IPS-20b (cell line): ENCODE data around the gene SIM2.

Source experiments
- H3K27ac ChIP-seq: one replicate; pipeline ENCODE4 v1.5.1; 2013; ENCODE audit warnings: low read length
- H3K27me3 ChIP-seq: 2 replicates; pipeline ENCODE4 v1.6.1; 2013; ENCODE audit warnings: mild to moderate bottlenecking, low read length, inconsistent platforms; ENCODE audit not compliant: insufficient read depth
- H3K36me3 ChIP-seq: 2 replicates; pipeline ENCODE4 v1.6.1; 2013; ENCODE audit warnings: low read depth, mild to moderate bottlenecking, inconsistent platforms, low read length, moderate library complexity; ENCODE audit not compliant: insufficient read depth
- H3K4me1 ChIP-seq: 2 replicates; pipeline ENCODE4 v1.6.1; 2013; ENCODE audit warnings: mild to moderate bottlenecking, control low read depth, inconsistent platforms, low read length, moderate library complexity; ENCODE audit not compliant: insufficient read depth
- H3K4me3 ChIP-seq: 2 replicates; pipeline ENCODE4 v1.5.1; 2013; ENCODE audit warnings: mild to moderate bottlenecking, low read length, inconsistent platforms
- H3K9ac ChIP-seq: 2 replicates; pipeline ENCODE4 v1.6.1; 2013; ENCODE audit warnings: low read depth, mild to moderate bottlenecking, inconsistent platforms, low read length, moderate library complexity
- H3K9me3 ChIP-seq: 2 replicates; pipeline ENCODE4 v1.6.1; 2013; ENCODE audit warnings: mild to moderate bottlenecking, low read depth, low read length, inconsistent platforms; ENCODE audit not compliant: insufficient read depth

SIM2 gene

DNA sequence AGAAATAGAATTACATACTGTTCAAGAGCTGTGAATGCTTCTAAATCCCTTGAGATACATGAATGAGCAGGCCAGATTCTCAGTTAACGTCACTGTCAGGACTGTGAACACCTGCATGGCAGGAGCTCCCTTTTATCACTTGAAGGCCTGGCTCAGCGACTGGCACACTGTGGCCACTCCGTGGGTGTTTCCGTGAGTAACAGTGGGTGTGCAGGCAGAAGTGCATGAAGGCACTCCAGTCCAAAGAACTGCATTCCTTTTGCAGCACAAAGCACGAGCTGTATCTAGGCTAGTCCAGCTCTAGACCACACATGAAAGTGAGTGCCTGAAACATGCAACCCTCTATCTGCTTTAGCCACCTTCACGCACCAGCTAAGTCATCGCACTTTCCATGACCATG lies 9.6 kb upstream of the SIM2 start:
- Histone ChIP-seq H3K9me3 (peaks cover 5% of the 10 kb centered on the region; the same call in 1 of the 2 replicates), H3K27ac (no peak overlapping the region), H3K9ac (no peak overlapping the region), H3K36me3 (no peaks in the 10 kb centered on the region), H3K4me1 (peaks cover 8% of the 10 kb centered on the region; the same call in 1 of the 2 replicates), H3K4me3 (no peak overlapping the region), H3K27me3 (peaks cover 94% of the 10 kb centered on the region)

DNA sequence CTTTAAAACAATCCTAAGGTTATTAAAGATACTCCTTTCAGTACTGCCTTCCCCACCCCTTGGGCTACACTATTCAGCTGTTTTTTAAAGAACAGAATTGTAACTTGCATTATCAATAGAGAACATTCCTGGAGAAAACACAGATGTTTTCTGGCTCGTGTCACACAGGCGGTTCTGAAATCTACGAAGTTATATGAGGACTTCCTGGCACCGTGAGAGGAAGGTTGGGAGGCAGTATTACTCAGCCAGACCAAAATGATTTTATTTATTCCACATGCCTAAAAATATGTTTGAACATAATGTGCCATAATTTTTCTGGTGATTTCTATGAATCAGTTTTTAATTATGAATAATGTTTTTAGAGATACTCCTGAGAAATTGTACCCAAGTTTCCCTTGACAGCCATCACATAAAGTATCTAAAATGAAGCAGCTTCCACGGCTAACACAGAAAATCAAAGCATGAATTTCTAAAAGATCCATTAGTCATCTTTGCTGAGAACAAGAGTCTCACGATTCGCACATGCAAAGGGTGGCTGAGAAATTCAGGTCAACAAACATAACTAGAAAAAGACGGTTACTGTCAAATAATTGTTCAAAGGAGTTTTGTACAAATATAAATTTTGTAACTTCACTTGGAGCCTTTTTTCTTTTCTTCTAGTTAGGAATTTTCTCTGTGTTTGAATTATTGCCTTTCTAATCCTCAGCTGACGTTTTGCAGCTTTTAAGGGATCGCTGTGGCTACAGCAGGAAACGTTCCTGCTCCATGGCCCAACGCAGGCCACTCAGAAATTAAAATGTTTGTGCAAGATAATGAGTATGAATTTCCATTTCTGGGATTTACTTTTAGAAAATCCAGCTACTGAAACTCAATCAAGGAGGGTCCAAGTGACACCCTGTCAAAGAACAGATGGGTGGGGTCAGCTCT lies 8.0 kb upstream of the SIM2 start:
- Histone ChIP-seq H3K4me1 (peaks cover 8% of the 10 kb centered on the region; the same call in 1 of the 2 replicates), H3K27me3 (peaks cover 94% of the 10 kb centered on the region), H3K9ac (no peak overlapping the region), H3K9me3 (peaks cover 6% of the 10 kb centered on the region; the same call in 1 of the 2 replicates), H3K4me3 (no peak overlapping the region), H3K36me3 (no peaks in the 10 kb centered on the region), H3K27ac (no peak overlapping the region)

DNA sequence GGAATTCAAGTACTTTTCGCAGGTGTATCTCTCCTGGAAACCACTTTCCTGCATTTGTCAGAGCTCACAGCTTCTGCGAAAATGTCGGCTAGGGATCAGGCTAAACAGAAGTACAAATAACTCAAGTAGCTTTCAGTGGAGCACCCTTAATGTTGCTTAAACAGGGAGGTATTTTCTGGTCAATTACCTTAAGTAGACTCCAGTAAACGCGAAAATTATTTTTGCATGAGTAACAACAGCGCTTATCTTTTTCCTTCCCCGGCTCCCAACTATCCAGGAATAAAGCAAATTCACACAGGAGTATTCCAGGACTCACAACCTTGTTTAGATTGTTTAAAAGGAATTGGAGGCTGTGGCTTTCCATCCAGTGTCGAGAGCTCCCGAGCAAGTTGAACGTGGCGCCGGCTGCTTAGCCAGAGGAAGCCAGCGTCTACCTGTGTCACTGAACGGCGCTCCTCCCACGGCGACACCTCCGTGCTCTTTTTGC lies 7.3 kb upstream of the SIM2 start:
- Histone ChIP-seq H3K27me3 (peaks cover 95% of the 10 kb centered on the region), H3K4me3 (no peak overlapping the region)

DNA sequence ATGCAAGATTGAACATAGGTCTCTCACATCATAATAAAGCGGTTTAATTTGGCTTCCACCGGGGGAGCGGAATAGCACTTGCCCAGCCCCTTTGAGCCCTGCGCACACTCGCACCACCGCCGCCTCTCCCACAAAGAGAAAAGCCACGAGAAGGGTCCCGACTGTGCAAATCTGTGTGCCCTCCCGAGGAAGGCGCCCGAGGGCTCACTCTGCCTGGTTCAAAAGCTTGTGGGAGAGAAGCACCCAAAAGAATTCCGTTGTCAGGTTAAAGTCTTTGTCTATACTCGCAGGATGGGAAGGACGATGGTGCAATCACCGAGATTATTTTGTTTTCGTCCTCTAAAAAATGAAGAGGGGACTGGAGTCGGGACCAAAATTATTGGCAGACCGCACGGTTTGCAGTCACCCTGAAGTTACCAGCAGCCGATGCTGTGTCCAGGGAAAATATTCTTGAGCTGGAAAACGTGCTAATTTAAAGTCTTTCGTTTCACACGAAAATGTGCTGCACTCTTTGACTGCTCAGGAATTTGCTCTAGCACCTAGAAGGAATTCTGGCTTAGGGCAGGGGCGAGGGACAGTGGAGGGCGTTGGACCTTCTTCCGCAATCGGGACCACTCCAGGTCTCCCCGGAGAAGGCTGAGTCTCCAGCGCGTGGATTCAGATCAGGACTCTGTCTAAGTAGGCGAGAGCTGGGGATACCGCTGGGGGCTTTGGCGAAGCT lies 6.6 kb upstream of the SIM2 start:
- Histone ChIP-seq H3K4me3 (no peak overlapping the region), H3K9me3 (peaks cover 6% of the 10 kb centered on the region; the same call in 1 of the 2 replicates), H3K36me3 (no peaks in the 10 kb centered on the region), H3K4me1 (peaks cover 8% of the 10 kb centered on the region; the same call in 1 of the 2 replicates), H3K27me3 (peaks cover 99% of the 10 kb centered on the region), H3K27ac (no peak overlapping the region), H3K9ac (no peak overlapping the region)

More for the DNA sequence above, 7.3 kb upstream of the SIM2 start:
- Histone ChIP-seq H3K36me3 (no peaks in the 10 kb centered on the region), H3K27ac (no peak overlapping the region), H3K9ac (no peak overlapping the region), H3K4me1 (peaks cover 8% of the 10 kb centered on the region; the same call in 1 of the 2 replicates), H3K9me3 (peaks cover 6% of the 10 kb centered on the region; the same call in 1 of the 2 replicates)

- peaks cover 6% of the 10 kb centered on the region; the same call in 1 of the 2 replicates for H3K9me3 ChIP-seq
- peaks cover 8% of the 10 kb centered on the region; the same call in 1 of the 2 replicates for H3K4me1 ChIP-seq
- H3K27ac ChIP-seq, result no peak overlapping the region
- no peaks in the 10 kb centered on the region for H3K36me3 ChIP-seq
- no peak overlapping the region for H3K9ac ChIP-seq
- peaks cover 99% of the 10 kb centered on the region for H3K27me3 ChIP-seq
- no peak overlapping the region for H3K4me3 ChIP-seq
Observed at GRCh38 chr21:36692835-36693488, 6.0 kb upstream of the SIM2 start.

DNA sequence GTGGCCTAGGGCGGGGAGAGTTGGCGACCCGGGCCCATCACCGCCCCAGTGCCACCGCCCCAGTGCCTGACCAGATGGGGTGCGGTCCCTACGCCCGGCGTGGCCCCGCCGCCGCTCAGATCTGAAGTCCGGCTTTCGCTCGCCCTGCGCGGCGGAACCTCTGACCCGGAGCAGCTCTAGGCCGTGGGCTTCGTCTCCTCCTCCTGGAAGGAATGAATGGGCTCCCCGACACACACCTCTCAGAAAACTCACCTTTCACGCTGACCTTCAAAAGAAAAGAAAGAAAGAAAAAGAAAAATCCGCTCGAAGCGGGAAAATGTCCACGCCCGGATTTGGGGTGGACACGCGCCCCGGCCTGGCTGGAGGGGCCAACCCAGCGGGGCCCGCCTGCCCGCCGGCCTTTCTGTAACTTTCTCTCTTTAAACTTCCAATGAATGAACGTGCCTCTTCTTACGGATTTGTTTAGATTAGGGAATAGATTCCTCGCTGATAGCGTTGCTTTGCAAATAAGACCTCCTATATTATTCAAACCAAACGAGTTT lies 5.4 kb upstream of the SIM2 start:
- no peak overlapping the region for H3K4me3 ChIP-seq
- no peaks in the 10 kb centered on the region for H3K36me3 ChIP-seq
- peaks cover 99% of the 10 kb centered on the region for H3K27me3 ChIP-seq
- peaks cover 8% of the 10 kb centered on the region; the same call in 1 of the 2 replicates for H3K4me1 ChIP-seq
- H3K27ac ChIP-seq, result no peak overlapping the region
- H3K9ac ChIP-seq, result no peak overlapping the region
- H3K9me3 ChIP-seq, result peaks cover 6% of the 10 kb centered on the region; the same call in 1 of the 2 replicates

DNA sequence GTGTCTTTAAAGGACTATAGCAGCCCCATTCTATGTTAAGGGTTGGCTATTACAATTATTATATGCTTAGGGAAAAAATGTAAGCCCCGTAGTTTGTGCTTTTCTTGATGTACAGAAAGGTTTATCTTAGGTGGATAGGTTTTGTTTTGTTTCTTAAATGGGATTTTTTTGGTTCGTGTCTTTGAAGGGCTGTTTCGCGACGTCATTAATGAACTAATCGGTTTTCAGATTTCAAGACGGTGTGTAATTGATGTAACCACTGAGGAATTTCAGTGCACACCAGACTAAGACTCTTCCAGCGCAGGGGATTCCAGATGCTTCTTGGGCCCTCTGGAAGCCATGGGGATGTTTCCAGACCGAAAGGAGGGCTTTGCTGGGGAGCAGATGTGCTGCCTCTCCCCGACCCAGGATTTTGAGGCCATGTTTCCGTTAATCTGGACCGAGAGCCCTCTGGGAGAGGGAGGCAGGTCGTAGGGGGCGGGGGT lies 4.8 kb upstream of the SIM2 start:
- H3K4me3 ChIP-seq, result no peak overlapping the region
- H3K27me3 ChIP-seq, result peaks cover 99% of the 10 kb centered on the region
- no peaks in the 10 kb centered on the region for H3K36me3 ChIP-seq
- peaks cover 8% of the 10 kb centered on the region; the same call in 1 of the 2 replicates for H3K4me1 ChIP-seq
- no peak overlapping the region for H3K27ac ChIP-seq
- peaks cover 6% of the 10 kb centered on the region; the same call in 1 of the 2 replicates for H3K9me3 ChIP-seq
- H3K9ac ChIP-seq, result no peak overlapping the region

DNA sequence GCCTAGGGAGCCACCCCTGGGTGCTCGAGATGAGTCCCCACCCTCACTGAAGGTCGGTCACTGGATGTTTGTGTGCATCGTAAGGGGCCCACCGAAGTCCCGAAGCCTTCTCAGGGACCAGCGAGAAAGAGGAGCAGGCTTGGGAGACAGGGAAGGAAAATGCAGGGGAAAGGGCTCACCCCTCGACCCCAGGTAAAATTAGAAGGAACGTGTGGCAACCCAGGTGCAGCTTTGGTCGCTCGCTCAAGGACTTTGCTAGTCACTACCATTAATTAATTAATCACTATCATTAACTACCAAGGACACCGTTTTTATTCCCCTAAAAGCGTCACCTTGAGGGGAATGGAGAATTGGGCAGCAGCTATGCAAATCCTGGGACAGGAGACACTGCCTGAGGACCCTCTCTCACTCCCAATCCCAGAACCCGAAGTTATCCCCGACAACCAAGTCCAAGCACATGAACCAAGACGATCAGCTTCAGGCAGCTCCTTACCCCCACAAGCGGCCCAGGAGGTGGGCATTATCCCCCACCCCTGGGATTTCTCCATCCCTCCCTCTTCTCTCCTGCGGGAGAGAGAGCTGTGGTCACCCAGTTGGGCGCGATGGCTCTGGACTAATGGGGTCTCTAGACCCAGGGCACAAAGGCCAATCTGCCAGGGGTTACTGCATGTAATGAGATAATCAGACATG lies 4.2 kb upstream of the SIM2 start:
- Histone ChIP-seq H3K9ac (no peak overlapping the region), H3K4me1 (peaks cover 8% of the 10 kb centered on the region; the same call in 1 of the 2 replicates), H3K9me3 (peaks cover 6% of the 10 kb centered on the region; the same call in 1 of the 2 replicates), H3K27me3 (peaks cover 99% of the 10 kb centered on the region), H3K36me3 (no peaks in the 10 kb centered on the region), H3K27ac (no peak overlapping the region), H3K4me3 (no peak overlapping the region)

GRCh38 chr21:36695283-36695634 lies 3.7 kb upstream of the SIM2 start:
- Histone ChIP-seq H3K27ac (no peak overlapping the region), H3K9me3 (peaks cover 6% of the 10 kb centered on the region; the same call in 1 of the 2 replicates), H3K36me3 (no peaks in the 10 kb centered on the region), H3K27me3 (peaks cover 99% of the 10 kb centered on the region), H3K4me3 (no peak overlapping the region), H3K4me1 (peaks cover 11% of the 10 kb centered on the region; the same call in 1 of the 2 replicates), H3K9ac (no peak overlapping the region)

DNA sequence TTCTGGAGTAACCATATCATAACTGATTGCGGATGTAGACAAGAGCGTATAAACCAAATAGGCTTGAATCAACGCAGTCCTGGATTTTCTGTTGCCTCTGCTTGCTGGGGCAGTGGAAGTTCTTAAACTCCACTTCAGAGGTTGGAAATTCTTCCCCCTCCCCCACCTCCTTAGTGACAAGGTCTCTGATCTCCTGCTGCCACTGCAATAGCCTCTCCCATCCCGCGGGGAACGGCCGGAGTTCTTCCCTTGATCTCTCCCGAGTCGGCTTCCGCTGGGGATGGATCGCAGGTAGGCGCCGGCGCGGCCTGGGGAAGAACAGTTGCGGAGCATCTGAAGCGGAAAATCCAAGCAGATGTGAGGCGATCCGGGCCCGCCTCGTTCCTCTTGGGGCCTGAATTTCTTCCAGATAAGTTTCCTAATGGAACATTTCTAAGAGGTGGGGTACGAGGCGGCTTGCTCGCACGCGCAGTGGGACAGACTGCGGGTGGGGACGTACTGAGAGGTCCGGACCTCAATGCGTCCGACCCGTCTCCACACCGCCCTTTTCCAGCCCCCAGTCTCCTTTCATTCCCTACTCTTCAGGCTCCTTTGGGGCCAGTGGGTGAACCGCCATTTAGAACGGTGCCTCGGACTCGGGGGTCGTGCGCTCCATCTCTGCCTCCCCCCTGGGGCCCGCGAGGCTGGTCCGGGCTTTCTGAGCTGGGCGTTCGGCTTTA lies 3.1 kb upstream of the SIM2 start:
- H3K27me3 ChIP-seq, result peaks cover 99% of the 10 kb centered on the region
- no peak overlapping the region for H3K9ac ChIP-seq
- peaks cover 12% of the 10 kb centered on the region; the same call in 1 of the 2 replicates for H3K4me1 ChIP-seq
- peaks cover 10% of the 10 kb centered on the region; the same call in 1 of the 2 replicates for H3K9me3 ChIP-seq
- no peak overlapping the region for H3K4me3 ChIP-seq
- no peaks in the 10 kb centered on the region for H3K36me3 ChIP-seq
- H3K27ac ChIP-seq, result no peak overlapping the region
